WI38 (cell line): ENCODE data around the gene CRADD.

Experiments used
- H3K4me3 ChIP-seq: 2 replicates; pipeline ENCODE4 v1.5.1; 2011; ENCODE audit warnings: low read depth, mild to moderate bottlenecking, control low read depth, low read length
- CTCF ChIP-seq: IDR thresholded peaks from 2 replicates; pipeline ENCODE4 v1.5.1; 2012; ENCODE audit warnings: low read depth, mild to moderate bottlenecking, control low read depth, low read length

CRADD gene

GRCh38 chr12:93742110-93742934 lies 65.1 kb downstream of the CRADD start:
- peak overlapping the region; percentile 70 for H3K4me3 ChIP-seq
- TF ChIP-seq CTCF, result peak; percentile 41

GRCh38 chr12:93743229-93743998 lies 66.2 kb downstream of the CRADD start:
- no peak overlapping the region for H3K4me3 ChIP-seq
- no peak for TF ChIP-seq CTCF

GRCh38 chr12:93743999-93744689 lies 67.0 kb downstream of the CRADD start:
- no peak for TF ChIP-seq CTCF
- H3K4me3 ChIP-seq, result no peak overlapping the region

- TF ChIP-seq CTCF, result no peak
- H3K4me3 ChIP-seq, result no peak overlapping the region
These were observed 68.1 kb downstream of the CRADD start for GRCh38 chr12:93745286-93745685.

- TF ChIP-seq CTCF, result no peak
- H3K4me3 ChIP-seq, result no peak overlapping the region
These were observed 69.5 kb downstream of the CRADD start for GRCh38 chr12:93746572-93747168.

- no peak for TF ChIP-seq CTCF
- no peak overlapping the region for H3K4me3 ChIP-seq
These were observed 71.7 kb downstream of the CRADD start for GRCh38 chr12:93748672-93749383.
